Duodenal mucosa (tissue), 2 donors: ENCODE results near the gene ERP44.
"Not testable (repeated sequence)": the region's sequence is repeated elsewhere in the genome, so short reads cannot be mapped to it uniquely, and the experiment has no call there.

ENCODE experiments used
- H3K27ac ChIP-seq: one replicate; pipeline ENCODE4 v1.7.0; 2013; ENCODE audit warnings: low read depth, low read length
- H3K27me3 ChIP-seq, 2 donors: one replicate each; pipeline ENCODE4 v1.7.0; 2013; ENCODE audit warnings: low read length in 2 of 2, control low read depth in 1 of 2; ENCODE audit not compliant: insufficient read depth in 2 of 2, control insufficient read depth in 1 of 2
- H3K36me3 ChIP-seq, 2 donors: one replicate each; pipeline ENCODE4 v1.7.0; 2013; ENCODE audit warnings: low read length in 2 of 2, control low read depth in 1 of 2; ENCODE audit not compliant: insufficient read depth in 2 of 2, control insufficient read depth in 1 of 2
- H3K4me1 ChIP-seq, 2 donors: one replicate each; pipeline ENCODE4 v1.7.0; 2013; ENCODE audit warnings: low read length in 2 of 2, control low read depth in 1 of 2; ENCODE audit not compliant: insufficient read depth in 2 of 2, control insufficient read depth in 1 of 2
- H3K4me3 ChIP-seq, 2 donors: one replicate each; pipeline ENCODE4 v1.7.0; 2013; ENCODE audit warnings: low read length in 2 of 2, low read depth in 1 of 2
- H3K9ac ChIP-seq, 2 donors: one replicate each; pipeline ENCODE4 v1.7.0; 2013; ENCODE audit warnings: low read length in 2 of 2, low read depth in 1 of 2
- H3K9me3 ChIP-seq, 2 donors: one replicate each; pipeline ENCODE4 v1.7.0; 2013; ENCODE audit warnings: low read length in 2 of 2, control low read depth in 1 of 2; ENCODE audit not compliant: control insufficient read depth in 1 of 2

The ERP44 gene

DNA sequence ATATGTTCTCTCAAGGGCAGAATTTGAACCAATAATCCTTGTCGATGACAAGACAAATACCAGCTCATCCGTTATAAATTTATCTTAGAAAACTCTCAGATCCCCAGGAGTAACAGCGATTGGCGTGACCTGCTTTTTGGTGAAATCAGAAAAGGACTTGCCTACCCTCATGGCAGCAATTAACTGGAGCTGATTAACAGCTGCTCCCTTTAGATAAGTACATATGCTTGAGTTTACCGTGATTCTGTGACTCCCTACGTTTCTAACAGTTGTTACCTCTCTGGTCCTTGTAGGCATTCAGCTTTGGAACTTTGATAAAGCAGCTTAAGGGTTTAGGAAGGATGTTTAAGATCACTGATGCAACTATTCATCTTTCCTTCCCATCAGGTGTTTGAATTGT lies 2.8 kb upstream of the ERP44 start:
- Histone ChIP-seq H3K4me1 (peaks cover 12 to 24% of the 10 kb centered on the region in 2 donors), H3K4me3 (no peak overlapping the region), H3K27me3 (no peaks in the 10 kb centered on the region), H3K9me3 (no peaks in the 10 kb centered on the region), H3K36me3 (peaks cover 5 to 17% of the 10 kb centered on the region in 2 donors), H3K27ac (no peak overlapping the region), H3K9ac (no peak overlapping the region)

DNA sequence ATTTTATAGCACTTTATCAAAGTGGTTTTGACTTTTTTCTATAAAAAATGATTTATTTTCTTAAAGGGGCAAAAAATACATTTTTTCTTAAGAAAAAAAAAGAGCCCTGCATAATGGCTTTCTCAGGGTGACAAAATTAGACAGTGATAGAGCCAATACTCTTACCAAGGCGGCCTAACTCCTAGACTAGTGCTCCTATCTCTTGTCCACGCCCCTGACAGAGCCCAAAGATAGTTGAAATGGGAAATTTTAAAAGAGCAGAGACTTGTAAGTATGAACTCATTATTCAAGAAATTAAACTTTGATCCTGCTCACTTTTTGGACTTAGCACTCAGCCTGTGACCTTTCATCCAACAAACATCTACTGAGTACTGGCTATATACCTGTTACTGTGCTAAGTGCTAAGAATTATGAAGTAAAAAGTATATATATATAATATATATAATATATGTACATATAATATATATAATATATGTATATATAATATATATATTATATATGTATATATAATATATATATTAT lies 1.4 kb upstream of the ERP44 start:
- Histone ChIP-seq H3K27me3 (no peaks in the 10 kb centered on the region), H3K27ac (no peak overlapping the region), H3K4me1 (peaks cover 15 to 29% of the 10 kb centered on the region in 2 donors), H3K9ac (peak overlapping the region; percentile 59 to 100), H3K36me3 (peaks cover 5% of the 10 kb centered on the region in 2 donors), H3K9me3 (no peaks in the 10 kb centered on the region), H3K4me3 (peak overlapping the region; percentile 98 to 100)

- peaks cover 4 to 5% of the 10 kb centered on the region in 2 donors for H3K36me3 ChIP-seq
- H3K27me3 ChIP-seq: no peaks in the 10 kb centered on the region
Measured at GRCh38 chr9:100099722-100100042, 882 bp upstream of the ERP44 start.

GRCh38 chr9:100098046-100098886 lies 534 bp downstream of the ERP44 start:
- Histone ChIP-seq H3K27ac (peak overlapping the region; percentile 87), H3K4me1 (peaks cover 15 to 29% of the 10 kb centered on the region in 2 donors), H3K9ac (peak overlapping the region; percentile 95 to 100), H3K9me3 (no peaks in the 10 kb centered on the region), H3K27me3 (no peaks in the 10 kb centered on the region), H3K36me3 (no peaks in the 10 kb centered on the region), H3K4me3 (peak overlapping the region; percentile 98 to 100)

More at GRCh38 chr9:100099722-100100042, 882 bp upstream of the ERP44 start:
- H3K4me1 ChIP-seq: peaks cover 15 to 29% of the 10 kb centered on the region in 2 donors
- H3K9me3 ChIP-seq: no peaks in the 10 kb centered on the region
- H3K4me3 ChIP-seq: peak overlapping the region; percentile 98 to 100
- H3K27ac ChIP-seq: no peak overlapping the region
- H3K9ac ChIP-seq: peak overlapping the region; percentile 59 to 100

- Histone ChIP-seq H3K9me3 (no peaks in the 10 kb centered on the region), H3K4me1 (peaks cover 15 to 29% of the 10 kb centered on the region in 2 donors), H3K27me3 (no peaks in the 10 kb centered on the region), H3K27ac (no peak overlapping the region), H3K9ac (no peak overlapping the region), H3K4me3 (no peak overlapping the region), H3K36me3 (no peaks in the 10 kb centered on the region)
Measured at GRCh38 chr9:100096378-100096916, 2.4 kb downstream of the ERP44 start.

DNA sequence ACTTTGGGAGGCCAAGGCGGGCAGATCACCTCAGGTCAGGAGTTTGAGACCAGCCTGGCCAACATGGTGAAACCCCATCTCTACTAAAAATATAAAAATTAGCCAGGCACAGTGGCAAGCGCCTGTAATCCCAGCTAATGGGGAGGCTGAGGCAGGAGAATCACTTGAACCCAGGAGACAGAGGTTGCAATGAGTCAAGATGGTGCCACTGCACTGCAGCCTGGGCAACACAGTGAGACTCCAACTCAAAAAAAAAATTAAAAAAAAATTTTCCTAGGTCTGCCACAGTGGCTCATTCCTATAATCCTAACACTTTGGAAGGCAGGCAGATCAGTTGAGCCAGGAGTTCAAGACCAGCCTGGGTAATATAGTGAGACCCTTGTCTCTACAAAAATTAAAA lies 4.4 kb downstream of the ERP44 start:
- not testable (repeated sequence) for H3K4me3 ChIP-seq, H3K9me3 ChIP-seq, H3K27ac ChIP-seq, H3K9ac ChIP-seq, H3K27me3 ChIP-seq, H3K36me3 ChIP-seq
- peaks cover 10 to 21% of the 10 kb centered on the region in 2 donors for H3K4me1 ChIP-seq

DNA sequence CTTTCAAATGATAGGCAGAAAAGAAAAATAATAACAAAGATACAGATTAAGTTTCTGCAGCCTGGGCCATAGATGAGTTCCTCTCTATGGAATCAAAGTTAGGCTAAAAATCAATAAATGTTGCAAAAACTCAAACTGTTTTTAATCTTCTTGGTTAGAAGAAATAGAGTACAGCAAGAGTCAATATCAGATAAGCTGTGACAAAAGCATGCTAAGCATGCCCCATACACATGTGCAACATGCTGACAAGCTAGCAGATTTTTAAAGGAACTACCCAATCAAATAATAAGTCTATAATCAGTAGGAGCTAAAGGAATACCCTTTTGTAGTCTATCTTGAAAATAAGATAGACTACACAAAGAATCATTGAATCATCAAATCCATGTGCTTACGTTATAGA lies 6.7 kb downstream of the ERP44 start:
- Histone ChIP-seq H3K9ac (no peak overlapping the region), H3K36me3 (no peaks in the 10 kb centered on the region)

DNA sequence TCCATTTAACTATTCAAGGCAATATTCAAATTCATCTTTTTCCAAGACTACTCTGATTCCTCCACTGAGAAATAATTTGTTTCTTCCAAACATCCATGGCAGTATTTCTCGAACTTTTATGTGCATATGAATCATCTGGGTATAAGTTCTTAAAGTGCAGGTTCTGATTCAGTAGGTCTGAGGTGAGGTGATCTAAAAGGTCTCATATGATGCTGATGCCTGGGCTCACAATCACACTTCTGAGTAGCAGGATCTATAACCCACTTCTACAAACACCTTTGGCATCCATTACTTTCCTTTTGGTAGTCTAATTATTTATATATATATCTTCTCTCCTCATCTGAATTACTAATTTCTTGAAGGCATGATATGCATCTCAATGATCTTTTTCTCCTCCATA lies 7.2 kb downstream of the ERP44 start:
- H3K4me1 ChIP-seq: peaks cover 6 to 14% of the 10 kb centered on the region in 2 donors
- H3K4me3 ChIP-seq: no peak overlapping the region
- no peaks in the 10 kb centered on the region for H3K9me3 ChIP-seq
- no peaks in the 10 kb centered on the region for H3K27me3 ChIP-seq
- no peak overlapping the region for H3K9ac ChIP-seq
- H3K27ac ChIP-seq: no peak overlapping the region
- no peaks in the 10 kb centered on the region for H3K36me3 ChIP-seq

More for the DNA sequence above, 6.7 kb downstream of the ERP44 start:
- H3K27ac ChIP-seq: no peak overlapping the region
- H3K9me3 ChIP-seq: no peaks in the 10 kb centered on the region
- H3K27me3 ChIP-seq: no peaks in the 10 kb centered on the region
- H3K4me1 ChIP-seq: peaks cover 9 to 16% of the 10 kb centered on the region in 2 donors
- H3K4me3 ChIP-seq: no peak overlapping the region

DNA sequence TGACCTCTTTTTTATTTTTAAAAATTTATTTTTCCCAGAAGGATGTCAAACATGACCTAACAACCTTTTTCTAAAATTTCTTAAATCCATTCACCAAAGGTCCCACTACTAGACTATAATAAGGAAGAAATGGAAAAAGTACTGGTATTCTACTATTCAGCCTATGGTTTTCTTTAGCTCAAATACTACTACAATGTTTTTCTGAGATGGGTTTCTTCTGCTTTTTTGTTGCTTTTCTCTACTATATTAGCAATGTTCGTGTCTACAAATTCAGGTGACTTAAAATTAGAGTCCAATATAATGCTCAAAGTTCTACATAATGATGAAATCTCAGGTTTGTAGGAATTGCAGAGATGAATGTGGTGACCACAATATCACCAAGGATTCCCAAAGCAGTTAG lies 7.9 kb downstream of the ERP44 start:
- no peaks in the 10 kb centered on the region for H3K36me3 ChIP-seq
- H3K27ac ChIP-seq: no peak overlapping the region
- H3K9ac ChIP-seq: no peak overlapping the region
- no peak overlapping the region for H3K4me3 ChIP-seq
- H3K9me3 ChIP-seq: no peaks in the 10 kb centered on the region
- H3K27me3 ChIP-seq: no peaks in the 10 kb centered on the region
- H3K4me1 ChIP-seq: peaks cover 5 to 18% of the 10 kb centered on the region in 2 donors

GRCh38 chr9:100088202-100088601 lies 10.6 kb downstream of the ERP44 start:
- Histone ChIP-seq H3K9me3 (no peaks in the 10 kb centered on the region), H3K36me3 (no peaks in the 10 kb centered on the region), H3K4me3 (no peak overlapping the region), H3K27me3 (no peaks in the 10 kb centered on the region), H3K27ac (no peak overlapping the region), H3K9ac (no peak overlapping the region), H3K4me1 (peaks cover 4 to 25% of the 10 kb centered on the region in 2 donors)
